ENCODE results near the gene CBLL1.

Gene CBLL1

DNA sequence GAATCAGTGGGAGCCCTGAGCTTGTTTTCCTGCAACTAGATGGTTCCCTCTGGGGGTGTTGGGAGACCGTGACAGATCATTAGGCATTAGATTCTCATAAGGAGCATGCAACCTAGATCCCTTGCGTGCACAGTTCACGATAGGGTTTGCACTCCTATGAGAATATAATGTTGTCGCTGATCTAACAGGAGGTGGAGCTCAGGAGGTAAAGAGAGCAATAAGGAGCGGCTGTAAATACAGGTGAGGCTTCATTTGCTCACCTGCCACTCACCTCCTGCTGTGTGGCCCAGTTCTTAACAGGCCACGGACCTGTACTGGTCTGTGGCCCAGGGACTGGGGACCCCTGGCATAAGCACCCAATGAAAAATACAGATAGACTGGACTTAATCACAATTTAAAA lies 48.4 kb downstream of the CBLL1 start:
- Histone ChIP-seq H3K27ac (ENCODE audit: poor library complexity, severe bottlenecking) (no peak overlapping the region), H3K4me3 (ENCODE audit: severe bottlenecking) (no peak overlapping the region), H3K4me1 (ENCODE audit: insufficient read depth, poor library complexity, severe bottlenecking) (no peaks in the 10 kb centered on the region), H3K36me3 (ENCODE audit: low read depth) (no peaks in the 10 kb centered on the region), H3K27me3 (ENCODE audit: insufficient read depth, poor library complexity, severe bottlenecking) (peaks cover 9% of the 10 kb centered on the region), H3K9me3 (ENCODE audit: severe bottlenecking) (no peaks in the 10 kb centered on the region)
- ATAC-seq (ENCODE audit: low read depth) (no peak), DNase-seq (ENCODE audit: low spot score) (no peak)
- TF ChIP-seq, protein P1, sequence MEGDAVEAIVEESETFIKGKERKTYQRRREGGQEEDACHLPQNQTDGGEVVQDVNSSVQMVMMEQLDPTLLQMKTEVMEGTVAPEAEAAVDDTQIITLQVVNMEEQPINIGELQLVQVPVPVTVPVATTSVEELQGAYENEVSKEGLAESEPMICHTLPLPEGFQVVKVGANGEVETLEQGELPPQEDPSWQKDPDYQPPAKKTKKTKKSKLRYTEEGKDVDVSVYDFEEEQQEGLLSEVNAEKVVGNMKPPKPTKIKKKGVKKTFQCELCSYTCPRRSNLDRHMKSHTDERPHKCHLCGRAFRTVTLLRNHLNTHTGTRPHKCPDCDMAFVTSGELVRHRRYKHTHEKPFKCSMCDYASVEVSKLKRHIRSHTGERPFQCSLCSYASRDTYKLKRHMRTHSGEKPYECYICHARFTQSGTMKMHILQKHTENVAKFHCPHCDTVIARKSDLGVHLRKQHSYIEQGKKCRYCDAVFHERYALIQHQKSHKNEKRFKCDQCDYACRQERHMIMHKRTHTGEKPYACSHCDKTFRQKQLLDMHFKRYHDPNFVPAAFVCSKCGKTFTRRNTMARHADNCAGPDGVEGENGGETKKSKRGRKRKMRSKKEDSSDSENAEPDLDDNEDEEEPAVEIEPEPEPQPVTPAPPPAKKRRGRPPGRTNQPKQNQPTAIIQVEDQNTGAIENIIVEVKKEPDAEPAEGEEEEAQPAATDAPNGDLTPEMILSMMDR (IDR thresholded peaks at IDR 0.05; ENCODE audit: poor library complexity, severe bottlenecking) = no peak

DNA sequence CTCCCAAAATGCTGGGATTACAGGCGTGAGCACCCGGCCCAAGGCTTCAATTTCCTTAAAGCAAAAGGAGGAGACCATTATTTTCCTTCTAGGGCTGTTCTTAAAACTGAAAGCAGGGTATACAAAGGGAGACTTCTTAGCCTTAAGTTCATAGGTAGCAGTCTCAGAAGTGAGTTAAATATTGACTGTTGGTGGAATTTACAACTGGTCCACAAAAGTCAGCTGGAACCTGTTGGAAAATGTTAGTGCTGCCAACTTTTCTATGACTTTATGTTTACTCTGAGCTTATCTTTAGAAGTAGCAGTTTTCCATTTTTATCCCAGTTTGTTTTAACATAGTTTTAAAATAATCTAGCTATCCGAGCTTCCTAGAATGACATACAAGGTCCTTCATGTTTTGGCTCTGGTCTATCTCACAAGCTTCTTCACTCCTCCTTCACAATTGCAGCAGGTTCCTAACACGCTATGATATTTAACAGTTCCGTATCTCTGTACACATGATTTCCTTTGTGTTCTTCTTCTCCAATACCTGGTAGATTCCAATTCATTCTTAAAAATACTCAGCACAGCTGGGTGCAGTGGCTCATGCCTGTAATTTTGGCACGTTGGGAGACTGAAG lies 55.8 kb downstream of the CBLL1 start:
- Histone ChIP-seq H3K27me3 (ENCODE audit: insufficient read depth, poor library complexity, severe bottlenecking) (peaks cover 4% of the 10 kb centered on the region), H3K9me3 (ENCODE audit: severe bottlenecking) (no peaks in the 10 kb centered on the region), H3K4me3 (ENCODE audit: severe bottlenecking) (no peak overlapping the region), H3K27ac (ENCODE audit: poor library complexity, severe bottlenecking) (no peak overlapping the region), H3K36me3 (ENCODE audit: low read depth) (no peaks in the 10 kb centered on the region), H3K4me1 (ENCODE audit: insufficient read depth, poor library complexity, severe bottlenecking) (no peaks in the 10 kb centered on the region)
- ATAC-seq (ENCODE audit: low read depth) = no peak
- no peak for DNase-seq (ENCODE audit: low spot score)
- TF ChIP-seq, protein P1 (IDR thresholded peaks at IDR 0.05; ENCODE audit: poor library complexity, severe bottlenecking) = no peak

DNA sequence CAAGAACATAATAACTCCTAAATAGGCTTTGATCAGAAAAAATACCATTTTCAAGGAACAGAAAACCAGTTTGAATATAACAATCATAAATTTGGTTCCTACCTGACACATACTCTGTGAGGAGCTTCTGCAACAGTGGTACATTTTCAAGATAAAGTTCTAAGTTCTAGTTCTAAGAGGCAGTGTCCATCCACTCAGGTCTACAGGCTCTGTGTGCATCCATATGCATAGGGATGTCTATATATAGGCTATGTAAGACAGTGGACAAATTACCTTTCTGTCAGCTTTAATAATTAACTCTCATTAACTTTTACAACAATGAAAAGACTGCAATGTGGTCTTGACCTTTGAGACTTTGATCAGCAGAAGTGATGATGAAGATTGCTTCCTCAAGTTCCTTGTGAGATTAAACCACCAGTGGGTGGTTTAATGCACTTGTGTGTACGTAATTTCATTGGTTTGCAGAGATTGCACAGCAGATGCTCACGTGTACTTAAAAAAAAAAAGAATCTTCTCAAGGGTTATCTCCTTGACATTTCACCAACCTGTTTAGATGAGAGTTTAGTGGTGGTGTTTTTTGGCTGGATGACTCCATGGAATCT lies 59.2 kb downstream of the CBLL1 start, which contains the start of gene SLC26A3:
SLC26A3 (minus strand) TSS at position 215 of the 602 bp plus-strand sequence. CDS start 8,714 bp downstream, outside the sequence.
- H3K27me3 ChIP-seq (ENCODE audit: insufficient read depth, poor library complexity, severe bottlenecking) = no peaks in the 10 kb centered on the region
- TF ChIP-seq, protein P1 (IDR thresholded peaks at IDR 0.05; ENCODE audit: poor library complexity, severe bottlenecking) = no peak
- H3K4me3 ChIP-seq (ENCODE audit: severe bottlenecking) = no peak within 1 kb of the TSS
- no peaks in the 10 kb centered on the region for H3K36me3 ChIP-seq (ENCODE audit: low read depth)
- H3K9me3 ChIP-seq (ENCODE audit: severe bottlenecking) = peaks cover 4% of the 10 kb centered on the region
- no peak for DNase-seq (ENCODE audit: low spot score)
- ATAC-seq (ENCODE audit: low read depth) = no peak
- no peak within 1 kb of the TSS for H3K27ac ChIP-seq (ENCODE audit: poor library complexity, severe bottlenecking)
- no peaks in the 10 kb centered on the region for H3K4me1 ChIP-seq (ENCODE audit: insufficient read depth, poor library complexity, severe bottlenecking)

DNA sequence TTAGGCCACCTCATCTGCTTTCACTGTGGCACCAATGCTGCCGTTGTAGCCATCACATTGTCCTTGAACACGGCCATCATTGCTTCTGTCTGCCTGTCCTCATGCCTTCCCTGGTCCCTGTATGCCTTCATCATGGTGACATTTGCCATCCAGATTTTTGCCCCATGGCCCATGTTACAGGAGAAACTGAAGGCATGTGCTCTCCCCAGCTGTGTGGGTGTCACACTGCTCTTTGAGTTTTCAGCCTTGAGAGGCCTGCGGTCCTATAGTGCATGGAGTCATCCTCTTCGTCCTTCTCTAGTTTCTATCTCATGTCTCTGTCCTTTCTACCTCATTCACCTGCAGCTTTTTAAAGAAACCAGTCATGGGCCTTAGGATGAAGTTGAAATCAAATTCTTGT lies 65.2 kb downstream of the CBLL1 start:
- H3K4me1 ChIP-seq (ENCODE audit: insufficient read depth, poor library complexity, severe bottlenecking) = no peaks in the 10 kb centered on the region
- ATAC-seq (ENCODE audit: low read depth) (no peak), DNase-seq (ENCODE audit: low spot score) (no peak)

More for the DNA sequence above, 65.2 kb downstream of the CBLL1 start:
- peaks cover 4% of the 10 kb centered on the region for H3K9me3 ChIP-seq (ENCODE audit: severe bottlenecking)
- H3K27ac ChIP-seq (ENCODE audit: poor library complexity, severe bottlenecking) = no peak overlapping the region
- H3K36me3 ChIP-seq (ENCODE audit: low read depth) = no peaks in the 10 kb centered on the region
- no peak overlapping the region for H3K4me3 ChIP-seq (ENCODE audit: severe bottlenecking)
- TF ChIP-seq, protein P1 (IDR thresholded peaks at IDR 0.05; ENCODE audit: poor library complexity, severe bottlenecking) = no peak
- H3K27me3 ChIP-seq (ENCODE audit: insufficient read depth, poor library complexity, severe bottlenecking) = no peaks in the 10 kb centered on the region

All from RWPE2 (cell line).